Tibial nerve (tissue), 4 donors: Measurements from ENCODE around the gene AGAP3.

ENCODE experiments used
- EP300 ChIP-seq, 2 donors: sonication (generic); formaldehyde crosslinking; IDR thresholded peaks; one replicate each; pipeline ENCODE4 v1.6.1; 2017; ENCODE audit warnings: antibody characterized with exemption in 2 of 2, mild to moderate bottlenecking in 1 of 2
- POLR2A ChIP-seq, 2 donors: fragments of 450-650 bp; IDR thresholded peaks; one replicate each; pipeline ENCODE4 v1.6.1; 2017; ENCODE audit warnings: antibody characterized with exemption in 2 of 2, mild to moderate bottlenecking in 2 of 2, moderate library complexity in 2 of 2
- TF ChIP-seq, protein P1 (sequence below), 5 experiments: fragments of 200-600 bp in 3 of 5; fragments of 450-650 bp in 2 of 5; sonication (generic) in 3 of 5; IDR thresholded peaks; one replicate each; pipeline ENCODE4 v1.5.1; 2016 to 2019; ENCODE audit warnings: antibody characterized with exemption in 5 of 5, mild to moderate bottlenecking in 3 of 5, moderate library complexity in 2 of 5

DNA sequence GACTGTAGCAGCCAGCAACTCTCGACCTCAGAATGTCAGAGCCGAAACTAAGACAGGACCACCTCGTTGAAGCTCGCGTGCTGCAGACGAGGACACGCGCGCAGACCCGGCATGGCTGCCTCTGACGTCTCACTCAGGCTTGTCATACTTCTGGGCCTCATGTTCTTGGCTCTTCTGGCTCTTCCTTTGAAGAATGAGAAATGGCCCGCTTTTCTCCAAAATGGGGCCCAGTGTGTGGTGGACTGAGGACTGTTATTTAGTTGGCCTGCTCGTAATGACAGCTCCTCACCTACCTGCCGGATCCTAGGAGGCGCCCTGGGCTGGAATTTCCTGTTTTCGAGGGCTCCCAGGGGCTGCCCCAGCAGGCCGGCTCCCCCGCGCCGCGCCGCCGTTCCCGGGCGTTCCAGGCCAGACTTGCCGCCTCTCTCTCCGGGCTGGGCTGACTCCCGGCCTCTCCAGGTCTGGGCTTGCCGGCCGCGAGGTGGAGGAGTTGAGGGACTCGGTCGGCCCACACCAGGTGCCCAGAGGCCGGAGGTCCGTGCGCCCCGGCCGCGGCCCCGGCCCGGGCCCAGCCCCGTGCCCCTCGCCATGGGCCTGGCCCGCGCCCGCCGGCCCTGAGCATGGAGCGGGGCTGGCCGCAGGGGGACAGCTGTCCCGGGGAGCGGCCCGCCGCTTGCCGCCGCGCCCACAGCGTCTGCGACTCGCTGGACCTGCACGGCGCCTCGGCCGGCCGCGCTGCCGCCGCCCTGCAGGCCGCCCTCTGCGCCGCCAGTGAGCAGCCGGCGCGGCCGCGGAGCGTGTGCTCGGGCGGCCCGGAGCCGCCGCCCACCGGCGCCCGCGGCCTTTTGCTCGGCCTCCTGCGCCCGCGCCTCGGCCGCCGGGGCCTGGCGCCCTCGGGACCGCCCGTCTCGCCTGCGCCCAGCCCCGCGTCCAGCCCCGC lies 28.1 kb downstream of the AGAP3 start:
- TF ChIP-seq, protein P1, sequence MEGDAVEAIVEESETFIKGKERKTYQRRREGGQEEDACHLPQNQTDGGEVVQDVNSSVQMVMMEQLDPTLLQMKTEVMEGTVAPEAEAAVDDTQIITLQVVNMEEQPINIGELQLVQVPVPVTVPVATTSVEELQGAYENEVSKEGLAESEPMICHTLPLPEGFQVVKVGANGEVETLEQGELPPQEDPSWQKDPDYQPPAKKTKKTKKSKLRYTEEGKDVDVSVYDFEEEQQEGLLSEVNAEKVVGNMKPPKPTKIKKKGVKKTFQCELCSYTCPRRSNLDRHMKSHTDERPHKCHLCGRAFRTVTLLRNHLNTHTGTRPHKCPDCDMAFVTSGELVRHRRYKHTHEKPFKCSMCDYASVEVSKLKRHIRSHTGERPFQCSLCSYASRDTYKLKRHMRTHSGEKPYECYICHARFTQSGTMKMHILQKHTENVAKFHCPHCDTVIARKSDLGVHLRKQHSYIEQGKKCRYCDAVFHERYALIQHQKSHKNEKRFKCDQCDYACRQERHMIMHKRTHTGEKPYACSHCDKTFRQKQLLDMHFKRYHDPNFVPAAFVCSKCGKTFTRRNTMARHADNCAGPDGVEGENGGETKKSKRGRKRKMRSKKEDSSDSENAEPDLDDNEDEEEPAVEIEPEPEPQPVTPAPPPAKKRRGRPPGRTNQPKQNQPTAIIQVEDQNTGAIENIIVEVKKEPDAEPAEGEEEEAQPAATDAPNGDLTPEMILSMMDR (IDR thresholded peaks at IDR 0.05) = no peak
- no peak for TF ChIP-seq EP300 (IDR thresholded peaks at IDR 0.05)
- TF ChIP-seq POLR2A (IDR thresholded peaks at IDR 0.05) = no peak
